GM12878 (cell line): ENCODE data around the gene CYP2A6. TPM values are rescaled to one million over a fixed set of nuclear protein-coding genes. Genes with fewer than 3 reads are reported as not detected.
"Not testable (repeated sequence)": the region's sequence is repeated elsewhere in the genome, so short reads cannot be mapped to it uniquely, and the experiment has no call there.

Experiments used
- ATAC-seq: fragments of 200-7000 bp; cut with Tn5 transposase; 3 replicates; pipeline ENCODE4 v1.9.1; 2020; ENCODE audit warnings: mild to moderate bottlenecking, moderate library complexity
- BruUV-seq: library from RNA; stranded (reverse); fragments of 400-500 nt; replicated peaks from 2 replicates; lab custom pipeline; 2021; lab: Mats Ljungman, UMichigan
- CTCF ChIA-PET: fragments of 300-600 bp; sonication (Branson Sonifier 250); formaldehyde crosslinking; extraction: SDS; loops from one replicate; lab custom pipeline; 2021; ENCODE audit warnings: inconsistent platforms; lab: Yijun Ruan, JAX
- POLR2A ChIA-PET: fragments of 350-600 bp; formaldehyde crosslinking; extraction: SDS; loops from one replicate; lab custom pipeline; 2021; ENCODE audit warnings: inconsistent platforms; lab: Charles Lee
- RAD21 ChIA-PET: fragments of 300-600 bp; sonication (Branson Sonifier 250); formaldehyde crosslinking; loops from one replicate; lab custom pipeline; 2023; ENCODE audit warnings: antibody characterized with exemption; ENCODE audit not compliant: unreplicated experiment; lab: Charles Lee
- SMC1A ChIA-PET: fragments of 300-600 bp; sonication (Branson Sonifier 250); formaldehyde crosslinking; loops from one replicate; lab custom pipeline; 2023; ENCODE audit not compliant: unreplicated experiment, uncharacterized antibody; lab: Charles Lee
- DNase-seq: peaks from one replicate; pipeline ENCODE4 v3.0.0-alpha.2; 2011; ENCODE audit warnings: low read depth, low spot score
- FAIRE-seq: peaks from 3 replicates; lab custom pipeline; 2011; peaks lifted over from hg19 to GRCh38; lab: Jason Lieb, UNC
- H2AFZ ChIP-seq: 2 replicates; pipeline ENCODE4 v1.6.0; 2011; ENCODE audit warnings: low read depth, low read length, control low read depth; ENCODE audit not compliant: control insufficient read depth
- H3K27ac ChIP-seq: 2 replicates; pipeline ENCODE4 v1.5.1; 2011; ENCODE audit warnings: control low read depth; ENCODE audit not compliant: control insufficient read depth, insufficient read depth
- H3K27me3 ChIP-seq, 2 experiments: replicated peaks in 1 of 2; 2 replicates each; pipeline versions ENCODE4 v1.6.0 to v1.6.1; 2011; ENCODE audit warnings: low read length in 1 of 2; ENCODE audit not compliant: control insufficient read depth in 2 of 2, insufficient read depth in 2 of 2
- H3K36me3 ChIP-seq, 2 experiments: 2 replicates each; pipeline ENCODE4 v1.5.1; 2011; ENCODE audit warnings: low read length in 1 of 2; ENCODE audit not compliant: control insufficient read depth in 2 of 2, insufficient read depth in 2 of 2
- H3K4me1 ChIP-seq: 2 replicates; pipeline ENCODE4 v1.6.1; 2011; ENCODE audit warnings: mild to moderate bottlenecking, low read length, moderate library complexity, mixed read lengths; ENCODE audit not compliant: control insufficient read depth, insufficient read depth
- H3K4me2 ChIP-seq: 2 replicates; pipeline ENCODE4 v1.6.0; 2011; ENCODE audit warnings: control low read depth; ENCODE audit not compliant: control insufficient read depth, insufficient read depth
- H3K4me3 ChIP-seq: fragments of 200-600 bp; sonication (generic); 2 replicates; pipeline ENCODE4 v1.5.1; 2016
- H3K79me2 ChIP-seq: 2 replicates; pipeline ENCODE4 v1.6.0; 2011; ENCODE audit warnings: low read length; ENCODE audit not compliant: control insufficient read depth, insufficient read depth
- H3K9ac ChIP-seq: 2 replicates; pipeline ENCODE4 v1.8.0; 2011; ENCODE audit warnings: low read length, control low read depth, mixed read lengths; ENCODE audit not compliant: control insufficient read depth, insufficient read depth
- H3K9me3 ChIP-seq: replicated peaks from 3 replicates; pipeline ENCODE4 v1.5.1; 2011; ENCODE audit warnings: mild to moderate bottlenecking, low read length; ENCODE audit not compliant: control insufficient read depth, insufficient read depth
- H4K20me1 ChIP-seq: 2 replicates; pipeline ENCODE4 v1.6.0; 2011; ENCODE audit not compliant: control insufficient read depth, insufficient read depth
- WGBS: methylation state at CpG from one replicate; pipeline ENCODE4 v1.1.6; 2016; ENCODE audit warnings: low lambda C conversion rate; ENCODE audit not compliant: insufficient replicate concordance, insufficient coverage; ENCODE audit errors: missing lambda C conversion rate; 5-methylcytosine and 5-hydroxymethylcytosine counted together
- in situ Hi-C: fragments of 300-500 bp; cut with MboI; formaldehyde crosslinking; loops from 9 replicates; pipeline ENCODE4 v1.14.3; 2018; ENCODE audit warnings: mixed read lengths
- intact Hi-C: fragments of 100-400 bp; cut with micrococcal nuclease; formaldehyde crosslinking; loops from one replicate; pipeline ENCODE4 v1.14.2; 2022; ENCODE audit not compliant: unreplicated experiment
- polyA plus RNA-seq, 11 experiments: library from polyadenylated mRNA; depleted of rRNA in 4 of 11; unstranded in 6 of 11; stranded (reverse) in 5 of 11; fragments of >200 nt; fragmentation: Nextera tagmentation in 4 of 11; fragmentation: Illumina TruSeq in 1 of 11; extraction: Ambion mirVana in 4 of 11; extraction: Trizol in 1 of 11; gene quantifications; 1 replicate in 1 of 11; 2 replicates in 10 of 11; pipeline versions ENCODE4 v1.2.1 to v1.2.3, GENCODE V29; 2011 to 2016; ENCODE audit warnings: inconsistent platforms in 2 of 11, missing spikeins in 2 of 11, low read depth in 1 of 11
- total RNA-seq, 4 experiments: library from RNA; depleted of rRNA in 3 of 4; stranded (reverse); fragments of >200 nt in 3 of 4; fragmentation: Illumina TruSeq in 1 of 4; extraction: Trizol in 1 of 4; gene quantifications; 2 replicates each; pipeline versions ENCODE4 v1.2.1 to v1.2.3, GENCODE V29; 2013 to 2021
- TF ChIP-seq, protein P1 (sequence below): IDR thresholded peaks from 2 replicates; pipeline ENCODE4 v1.6.1; 2012; ENCODE audit warnings: improper control_type of control experiment, low read depth, low read length; ENCODE audit not compliant: insufficient replicate concordance

Gene CYP2A6
- total and polyA plus RNA-seq, 10 of the 15 experiments (the other 5 are each of a cell fraction or from before 2014, with no cell fraction given), result 0.97 TPM; not detected in 9

GRCh38 chr19:40827386-40828247 lies 22.6 kb downstream of the CYP2A6 start (continued):
- TF ChIP-seq, protein P1, sequence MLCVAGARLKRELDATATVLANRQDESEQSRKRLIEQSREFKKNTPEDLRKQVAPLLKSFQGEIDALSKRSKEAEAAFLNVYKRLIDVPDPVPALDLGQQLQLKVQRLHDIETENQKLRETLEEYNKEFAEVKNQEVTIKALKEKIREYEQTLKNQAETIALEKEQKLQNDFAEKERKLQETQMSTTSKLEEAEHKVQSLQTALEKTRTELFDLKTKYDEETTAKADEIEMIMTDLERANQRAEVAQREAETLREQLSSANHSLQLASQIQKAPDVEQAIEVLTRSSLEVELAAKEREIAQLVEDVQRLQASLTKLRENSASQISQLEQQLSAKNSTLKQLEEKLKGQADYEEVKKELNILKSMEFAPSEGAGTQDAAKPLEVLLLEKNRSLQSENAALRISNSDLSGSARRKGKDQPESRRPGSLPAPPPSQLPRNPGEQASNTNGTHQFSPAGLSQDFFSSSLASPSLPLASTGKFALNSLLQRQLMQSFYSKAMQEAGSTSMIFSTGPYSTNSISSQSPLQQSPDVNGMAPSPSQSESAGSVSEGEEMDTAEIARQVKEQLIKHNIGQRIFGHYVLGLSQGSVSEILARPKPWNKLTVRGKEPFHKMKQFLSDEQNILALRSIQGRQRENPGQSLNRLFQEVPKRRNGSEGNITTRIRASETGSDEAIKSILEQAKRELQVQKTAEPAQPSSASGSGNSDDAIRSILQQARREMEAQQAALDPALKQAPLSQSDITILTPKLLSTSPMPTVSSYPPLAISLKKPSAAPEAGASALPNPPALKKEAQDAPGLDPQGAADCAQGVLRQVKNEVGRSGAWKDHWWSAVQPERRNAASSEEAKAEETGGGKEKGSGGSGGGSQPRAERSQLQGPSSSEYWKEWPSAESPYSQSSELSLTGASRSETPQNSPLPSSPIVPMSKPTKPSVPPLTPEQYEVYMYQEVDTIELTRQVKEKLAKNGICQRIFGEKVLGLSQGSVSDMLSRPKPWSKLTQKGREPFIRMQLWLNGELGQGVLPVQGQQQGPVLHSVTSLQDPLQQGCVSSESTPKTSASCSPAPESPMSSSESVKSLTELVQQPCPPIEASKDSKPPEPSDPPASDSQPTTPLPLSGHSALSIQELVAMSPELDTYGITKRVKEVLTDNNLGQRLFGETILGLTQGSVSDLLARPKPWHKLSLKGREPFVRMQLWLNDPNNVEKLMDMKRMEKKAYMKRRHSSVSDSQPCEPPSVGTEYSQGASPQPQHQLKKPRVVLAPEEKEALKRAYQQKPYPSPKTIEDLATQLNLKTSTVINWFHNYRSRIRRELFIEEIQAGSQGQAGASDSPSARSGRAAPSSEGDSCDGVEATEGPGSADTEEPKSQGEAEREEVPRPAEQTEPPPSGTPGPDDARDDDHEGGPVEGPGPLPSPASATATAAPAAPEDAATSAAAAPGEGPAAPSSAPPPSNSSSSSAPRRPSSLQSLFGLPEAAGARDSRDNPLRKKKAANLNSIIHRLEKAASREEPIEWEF, result no peak

- H3K4me1 ChIP-seq, H3K36me3 ChIP-seq, H3K9me3 ChIP-seq, H4K20me1 ChIP-seq, FAIRE-seq, H3K27me3 ChIP-seq, H3K79me2 ChIP-seq, DNase-seq, RAD21 ChIA-PET, H3K4me2 ChIP-seq, ATAC-seq, intact Hi-C loops, in situ Hi-C loops, H3K27ac ChIP-seq, H3K4me3 ChIP-seq, H3K9ac ChIP-seq, SMC1A ChIA-PET, BruUV-seq, H2AFZ ChIP-seq: not testable (repeated sequence)
- WGBS, result 77% methylated on average over 29 of the region's 29 CpGs
- ChIA-PET CTCF (interaction anchor here (1.0 kb wide), 1 partner anchor 164 kb away, joined by 3 read pairs; no protein-coding TSS in a partner anchor), POLR2A (interaction anchor here (0.6 kb wide), 1 partner anchor 129 kb away, joined by 3 read pairs; no protein-coding TSS in a partner anchor)
These were observed 23.4 kb downstream of the CYP2A6 start for GRCh38 chr19:40826699-40827385.

- H3K27me3 ChIP-seq, H3K27ac ChIP-seq, POLR2A ChIA-PET, H3K4me2 ChIP-seq, H3K4me1 ChIP-seq, H3K4me3 ChIP-seq, DNase-seq, H3K9ac ChIP-seq, H3K9me3 ChIP-seq, H2AFZ ChIP-seq, in situ Hi-C loops, BruUV-seq, H4K20me1 ChIP-seq, intact Hi-C loops, H3K79me2 ChIP-seq, CTCF ChIA-PET, ATAC-seq, SMC1A ChIA-PET, RAD21 ChIA-PET, H3K36me3 ChIP-seq, FAIRE-seq: not testable (repeated sequence)
- WGBS, result 97% methylated on average over 7 of the region's 14 CpGs
These were observed 23.9 kb downstream of the CYP2A6 start for GRCh38 chr19:40826312-40826698.
